Peyer's patch (tissue), 4 donors: Measurements from ENCODE around the gene ZDHHC21. TPM values are rescaled to one million over a fixed set of nuclear protein-coding genes. Genes with fewer than 3 reads are reported as not detected.
A peak's percentile ranks its signal among the peaks of the same experiment; 100 is the strongest.

Experiments used
- DNase-seq, 3 donors: peaks; one replicate each; pipeline ENCODE4 v3.0.0-alpha.2; 2017 to 2019
- H3K27ac ChIP-seq, 4 donors: fragments of 200-600 bp; sonication (generic); one replicate each; pipeline ENCODE4 v1.5.1; 2016 to 2019
- H3K27me3 ChIP-seq, 2 donors: fragments of 200-600 bp; sonication (generic); one replicate each; pipeline ENCODE4 v1.5.1; 2019
- H3K36me3 ChIP-seq, 3 donors: fragments of 200-600 bp; sonication (generic); one replicate each; pipeline ENCODE4 v1.5.1; 2016 to 2019
- H3K4me1 ChIP-seq, 4 donors: fragments of 200-600 bp; sonication (generic); one replicate each; pipeline ENCODE4 v1.5.1; 2016 to 2019
- H3K4me3 ChIP-seq, 4 donors: fragments of 200-600 bp; sonication (generic); 1 replicate in 3 of 4; 2 replicates in 1 of 4; pipeline ENCODE4 v1.5.1; 2016 to 2019; ENCODE audit warnings: mild to moderate bottlenecking in 1 of 4
- H3K9me3 ChIP-seq, 4 donors: fragments of 200-600 bp; sonication (generic); one replicate each; pipeline ENCODE4 v1.5.1; 2016 to 2019; ENCODE audit warnings: mild to moderate bottlenecking in 1 of 4
- POLR2A ChIP-seq, 2 donors: fragments of 450-650 bp; IDR thresholded peaks; one replicate each; pipeline ENCODE4 v1.5.1; 2017; ENCODE audit warnings: antibody characterized with exemption in 2 of 2, mild to moderate bottlenecking in 2 of 2, moderate library complexity in 2 of 2
- total RNA-seq, 4 donors: library from RNA; depleted of rRNA; stranded (reverse); fragments of >200 nt; gene quantifications; one replicate each; pipeline ENCODE4 v1.1.0, GENCODE V29; 2016
- TF ChIP-seq, protein P1 (sequence below), 6 experiments: fragments of 450-650 bp in 4 of 6; fragments of 200-600 bp in 2 of 6; sonication (generic) in 1 of 6; IDR thresholded peaks; one replicate each; pipeline ENCODE4 v1.5.1; 2017 to 2019; ENCODE audit warnings: antibody characterized with exemption in 6 of 6, mild to moderate bottlenecking in 3 of 6, moderate library complexity in 1 of 6

Gene ZDHHC21
- total RNA-seq, 4 donors from 2014 or later = 12.4 to 52.5 (median 38.2) TPM

DNA sequence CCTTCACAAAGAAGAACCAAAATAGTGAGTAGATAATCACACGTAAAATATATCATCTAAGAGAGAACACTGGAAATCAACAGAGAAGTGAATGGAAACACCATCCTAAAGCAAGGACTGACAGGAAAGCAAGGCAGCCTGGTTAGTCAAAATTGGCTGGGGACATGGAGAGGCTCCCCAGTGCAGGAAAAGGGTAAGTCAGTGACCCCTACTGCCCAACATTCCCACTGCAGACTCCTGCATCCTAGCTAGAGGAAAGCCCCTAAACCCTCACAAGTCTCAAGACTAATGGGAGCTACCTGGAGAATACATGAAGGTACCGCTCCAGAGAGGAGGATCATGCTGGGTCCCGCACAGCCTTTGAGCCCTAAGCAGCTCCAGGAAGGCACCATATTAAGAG lies 60.1 kb downstream of the ZDHHC21 start:
- Histone ChIP-seq H3K4me1 (no peaks in the 10 kb centered on the region), H3K9me3 (no peaks in the 10 kb centered on the region), H3K36me3 (peaks cover 0 to 18% (median 0%) of the 10 kb centered on the region in 3 donors), H3K27ac (no peak overlapping the region), H3K4me3 (no peak overlapping the region), H3K27me3 (no peaks in the 10 kb centered on the region)
- no peak for TF ChIP-seq POLR2A (IDR thresholded peaks at IDR 0.05)
- TF ChIP-seq, protein P1, sequence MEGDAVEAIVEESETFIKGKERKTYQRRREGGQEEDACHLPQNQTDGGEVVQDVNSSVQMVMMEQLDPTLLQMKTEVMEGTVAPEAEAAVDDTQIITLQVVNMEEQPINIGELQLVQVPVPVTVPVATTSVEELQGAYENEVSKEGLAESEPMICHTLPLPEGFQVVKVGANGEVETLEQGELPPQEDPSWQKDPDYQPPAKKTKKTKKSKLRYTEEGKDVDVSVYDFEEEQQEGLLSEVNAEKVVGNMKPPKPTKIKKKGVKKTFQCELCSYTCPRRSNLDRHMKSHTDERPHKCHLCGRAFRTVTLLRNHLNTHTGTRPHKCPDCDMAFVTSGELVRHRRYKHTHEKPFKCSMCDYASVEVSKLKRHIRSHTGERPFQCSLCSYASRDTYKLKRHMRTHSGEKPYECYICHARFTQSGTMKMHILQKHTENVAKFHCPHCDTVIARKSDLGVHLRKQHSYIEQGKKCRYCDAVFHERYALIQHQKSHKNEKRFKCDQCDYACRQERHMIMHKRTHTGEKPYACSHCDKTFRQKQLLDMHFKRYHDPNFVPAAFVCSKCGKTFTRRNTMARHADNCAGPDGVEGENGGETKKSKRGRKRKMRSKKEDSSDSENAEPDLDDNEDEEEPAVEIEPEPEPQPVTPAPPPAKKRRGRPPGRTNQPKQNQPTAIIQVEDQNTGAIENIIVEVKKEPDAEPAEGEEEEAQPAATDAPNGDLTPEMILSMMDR (IDR thresholded peaks at IDR 0.05) = no peak
- DNase-seq = no peak

DNA sequence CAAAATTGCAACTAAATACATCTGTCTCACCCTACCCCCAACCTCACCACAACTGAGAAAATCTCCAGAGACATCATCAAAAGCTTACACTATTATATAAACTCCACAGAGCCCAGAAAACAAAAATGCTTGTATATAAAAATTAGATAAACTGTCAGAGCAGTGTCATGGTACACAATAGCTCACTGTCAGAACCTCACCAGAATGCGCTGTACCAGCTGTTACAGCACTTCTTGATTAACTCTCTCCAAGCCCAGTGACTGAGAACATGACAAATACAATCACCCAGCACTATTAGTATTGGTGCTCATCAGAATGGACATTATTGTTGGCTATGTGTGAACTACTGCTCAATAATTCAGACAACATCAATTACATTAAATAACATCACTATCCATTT lies 65.7 kb downstream of the ZDHHC21 start:
- no peak for DNase-seq
- no peak for TF ChIP-seq POLR2A (IDR thresholded peaks at IDR 0.05)
- TF ChIP-seq, protein P1 (IDR thresholded peaks at IDR 0.05) = no peak
- peaks cover 0 to 12% (median 0%) of the 10 kb centered on the region in 3 donors for H3K36me3 ChIP-seq

DNA sequence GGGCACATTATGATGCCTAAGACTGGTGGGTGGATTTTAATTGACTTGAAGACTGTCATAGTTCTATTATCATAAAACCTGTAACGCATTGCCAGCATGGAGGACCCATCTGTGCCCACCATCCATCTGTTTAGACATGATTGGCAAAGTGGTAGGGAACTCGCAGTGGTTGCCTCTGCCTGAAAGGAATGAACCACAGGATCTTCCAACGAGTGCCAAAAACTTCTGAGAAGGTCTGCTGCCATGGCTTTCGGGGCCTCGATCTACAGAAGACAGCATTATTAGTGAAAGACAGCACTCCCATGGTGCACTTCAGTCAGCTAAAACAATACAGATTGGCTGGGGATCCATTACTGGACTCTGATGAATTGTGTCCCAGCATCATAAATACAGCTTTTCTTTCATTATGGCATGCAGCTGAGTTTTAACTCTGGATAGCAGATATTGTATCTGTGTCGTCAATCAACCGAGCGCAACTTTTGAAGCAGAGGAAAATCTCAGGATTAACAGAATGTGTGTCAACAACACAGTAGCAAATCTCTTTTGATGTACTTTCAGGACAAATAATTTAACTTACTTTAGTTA lies 74.3 kb downstream of the ZDHHC21 start:
- no peaks in the 10 kb centered on the region for H3K4me1 ChIP-seq
- H3K4me3 ChIP-seq = no peak overlapping the region
- no peaks in the 10 kb centered on the region for H3K27me3 ChIP-seq
- no peak for TF ChIP-seq POLR2A (IDR thresholded peaks at IDR 0.05)
- TF ChIP-seq, protein P1 (IDR thresholded peaks at IDR 0.05) = no peak
- peaks cover 0 to 8% (median 0%) of the 10 kb centered on the region in 3 donors for H3K36me3 ChIP-seq
- H3K9me3 ChIP-seq = no peaks in the 10 kb centered on the region
- H3K27ac ChIP-seq = no peak overlapping the region
- no peak for DNase-seq

More for the DNA sequence above, 65.7 kb downstream of the ZDHHC21 start:
- no peak overlapping the region for H3K27ac ChIP-seq
- H3K9me3 ChIP-seq = no peaks in the 10 kb centered on the region
- H3K27me3 ChIP-seq = no peaks in the 10 kb centered on the region
- H3K4me3 ChIP-seq = no peak overlapping the region
- H3K4me1 ChIP-seq = no peaks in the 10 kb centered on the region

DNA sequence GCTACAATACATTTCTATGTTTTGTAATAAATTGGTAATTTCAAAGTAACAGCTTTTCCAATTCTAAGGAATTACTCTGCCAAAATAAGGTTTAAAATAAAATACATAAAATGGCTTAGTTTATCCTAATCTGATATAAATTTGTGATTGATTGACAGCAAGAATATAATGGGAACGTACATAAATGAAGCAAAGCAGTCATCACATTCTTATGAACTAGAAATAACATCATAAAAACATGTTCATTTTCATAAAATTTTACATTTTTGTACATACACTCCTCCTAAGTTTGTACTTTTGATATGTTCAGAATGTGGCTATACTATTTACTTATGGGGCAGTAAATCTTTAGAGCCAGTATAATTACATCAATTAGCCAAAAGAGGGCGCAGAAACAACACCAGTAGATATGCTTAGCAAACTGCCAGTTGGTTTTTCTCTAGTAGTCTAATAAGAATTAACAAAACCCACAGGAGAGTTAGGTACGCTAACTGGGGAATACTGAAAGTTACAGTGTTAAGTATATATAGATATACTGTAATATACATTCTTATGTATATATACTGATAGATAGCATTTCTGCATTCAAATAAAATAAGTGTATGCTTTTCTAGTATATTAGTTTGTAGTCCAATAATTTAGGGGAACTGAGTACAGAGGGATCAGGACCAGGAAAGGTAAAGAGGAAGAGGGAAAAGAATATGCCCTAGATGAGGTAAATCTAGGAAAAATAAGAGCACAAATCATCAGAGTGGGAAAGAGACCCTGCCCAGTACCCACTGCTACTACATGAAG lies 76.8 kb downstream of the ZDHHC21 start:
- no peaks in the 10 kb centered on the region for H3K27me3 ChIP-seq
- no peak overlapping the region for H3K27ac ChIP-seq
- no peaks in the 10 kb centered on the region for H3K4me1 ChIP-seq
- H3K4me3 ChIP-seq = no peak overlapping the region
- DNase-seq = no peak
- TF ChIP-seq, protein P1 (IDR thresholded peaks at IDR 0.05) = peak; percentile 27 to 75 (median 66)
- no peak for TF ChIP-seq POLR2A (IDR thresholded peaks at IDR 0.05)
- H3K9me3 ChIP-seq = no peaks in the 10 kb centered on the region
- H3K36me3 ChIP-seq = peaks cover 0 to 8% (median 0%) of the 10 kb centered on the region in 3 donors

DNA sequence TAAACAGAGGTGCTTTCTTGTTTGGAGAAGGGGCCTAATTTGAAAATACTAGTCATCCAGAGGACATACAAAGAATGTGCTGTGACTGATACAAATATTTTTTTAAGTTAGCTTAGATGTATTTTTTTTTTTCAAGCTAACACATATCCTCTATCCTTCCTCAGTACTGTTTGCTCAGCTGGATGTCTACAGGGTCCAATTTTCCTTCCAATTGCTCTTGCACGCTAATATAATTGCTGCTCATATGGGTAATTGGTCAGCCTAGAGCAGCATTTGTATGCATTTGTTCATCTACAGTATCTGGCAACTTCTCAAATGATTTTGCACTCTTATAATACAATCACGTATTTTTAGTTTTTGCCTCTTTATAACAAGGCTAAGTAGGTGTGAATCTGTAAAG lies 84.7 kb downstream of the ZDHHC21 start:
- no peaks in the 10 kb centered on the region for H3K36me3 ChIP-seq
- no peaks in the 10 kb centered on the region for H3K27me3 ChIP-seq
- no peak overlapping the region for H3K4me3 ChIP-seq
- H3K27ac ChIP-seq = no peak overlapping the region
- H3K9me3 ChIP-seq = no peaks in the 10 kb centered on the region
- no peak for DNase-seq
- H3K4me1 ChIP-seq = no peaks in the 10 kb centered on the region
- TF ChIP-seq, protein P1 (IDR thresholded peaks at IDR 0.05) = no peak
- no peak for TF ChIP-seq POLR2A (IDR thresholded peaks at IDR 0.05)
